Measurements from ENCODE around the gene SLC22A17. TPM values are rescaled to one million over a fixed set of nuclear protein-coding genes. Genes with fewer than 3 reads are reported as not detected.

The SLC22A17 gene
- polyA plus RNA-seq, 1 donor from 2014 or later, result 182 TPM

DNA sequence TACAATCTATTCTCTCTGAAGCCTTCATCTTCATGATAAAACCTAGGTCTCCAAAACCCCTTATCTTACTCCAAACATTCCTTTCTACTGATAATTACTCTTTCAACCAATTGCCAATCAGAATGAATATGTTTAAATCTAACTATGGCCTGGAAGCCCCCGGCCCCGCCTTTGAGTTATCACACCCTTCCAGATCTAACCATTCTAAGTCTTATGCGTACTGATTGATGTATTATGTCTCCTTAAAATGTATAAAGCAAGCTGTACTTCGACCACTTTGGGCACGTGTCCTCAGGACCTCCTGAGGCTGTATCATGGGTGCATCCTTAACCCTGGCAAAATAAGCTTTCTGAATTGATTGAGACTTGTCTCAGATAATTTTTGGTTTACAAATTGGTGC, 17.1 kb downstream of the SLC22A17 start:
- no peak overlapping the region for H3K9ac ChIP-seq (ENCODE audit: low read length)
- H3K36me3 ChIP-seq (ENCODE audit: insufficient read depth, low read length), result no peaks in the 10 kb centered on the region
- H3K9me3 ChIP-seq (ENCODE audit: low read length), result no peaks in the 10 kb centered on the region
- no peaks in the 10 kb centered on the region for H3F3A ChIP-seq (ENCODE audit: insufficient read depth, low read length, poor library complexity, severe bottlenecking)
- TF ChIP-seq SMC3 (conservative IDR thresholded peaks at IDR 0.05; ENCODE audit: poor library complexity) (no peak), EZH2 (IDR thresholded peaks at IDR 0.05; ENCODE audit: borderline replicate concordance, insufficient read depth, low read length, poor library complexity, severe bottlenecking) (no peak), RAD21 (conservative IDR thresholded peaks at IDR 0.05) (no peak), TAF1 (IDR thresholded peaks at IDR 0.05; ENCODE audit: low read depth) (no peak), MXI1 (conservative IDR thresholded peaks at IDR 0.05; ENCODE audit: poor library complexity, severe bottlenecking) (no peak)
- no peaks in the 10 kb centered on the region for H4K20me1 ChIP-seq (ENCODE audit: insufficient read depth)
- no peaks in the 10 kb centered on the region for H3K79me2 ChIP-seq (replicated peaks; ENCODE audit: insufficient read depth, low read length)
- H3K4me3 ChIP-seq (ENCODE audit: low read length), result no peak overlapping the region
- H2AFZ ChIP-seq (ENCODE audit: low read depth, low read length), result no peak overlapping the region
- no peaks in the 10 kb centered on the region for H3K27me3 ChIP-seq (ENCODE audit: insufficient read depth, low read depth, low read length)
- H3K4me2 ChIP-seq (ENCODE audit: low read length), result no peak overlapping the region
- no peak overlapping the region for H3K27ac ChIP-seq (ENCODE audit: low read length)
- H3K9me2 ChIP-seq (ENCODE audit: insufficient read depth, low read length), result no peaks in the 10 kb centered on the region

DNA sequence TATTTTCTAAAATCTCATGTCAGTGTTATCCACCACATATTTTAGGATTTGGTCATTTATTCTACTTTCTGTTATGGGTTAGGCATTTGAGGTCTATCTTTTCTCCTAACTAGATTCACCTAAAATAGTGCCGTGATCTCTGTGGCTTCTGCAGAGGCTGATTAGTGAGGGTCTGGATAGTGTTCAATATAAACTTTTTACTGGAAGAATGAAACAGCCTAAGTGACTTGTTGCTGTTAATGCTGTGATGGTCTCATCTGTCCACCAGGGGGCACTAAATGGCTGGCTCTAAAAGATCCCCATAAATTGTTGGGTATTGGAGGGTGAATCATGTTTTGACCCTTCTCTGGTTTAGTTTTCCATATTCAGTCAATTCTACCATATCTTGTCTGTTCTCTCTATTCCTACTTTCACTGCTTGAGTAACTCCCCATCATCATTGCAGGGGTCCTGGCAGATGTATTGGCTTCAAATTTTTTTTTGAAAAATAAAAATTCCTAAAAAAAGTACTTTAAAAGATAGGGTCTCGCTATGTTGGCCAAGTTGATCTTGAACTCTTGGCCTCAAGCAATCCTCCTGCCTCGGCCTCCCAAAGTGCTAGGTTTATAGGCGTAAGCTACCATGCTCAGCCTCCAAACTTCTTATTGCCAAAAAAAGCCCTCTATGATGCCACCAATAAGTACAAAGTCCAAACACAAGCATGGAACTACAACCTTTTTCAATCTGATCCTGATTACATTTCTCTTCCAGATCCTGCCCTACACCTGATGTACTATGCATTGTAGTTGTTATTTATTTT, 24.5 kb downstream of the SLC22A17 start:
- H3K27ac ChIP-seq (ENCODE audit: low read length), result no peak overlapping the region
- no peaks in the 10 kb centered on the region for H3F3A ChIP-seq (ENCODE audit: insufficient read depth, low read length, poor library complexity, severe bottlenecking)
- H3K27me3 ChIP-seq (ENCODE audit: insufficient read depth, low read depth, low read length), result no peaks in the 10 kb centered on the region
- H3K79me2 ChIP-seq (replicated peaks; ENCODE audit: insufficient read depth, low read length), result peaks cover 10% of the 10 kb centered on the region
- no peaks in the 10 kb centered on the region for H3K9me2 ChIP-seq (ENCODE audit: insufficient read depth, low read length)
- no peaks in the 10 kb centered on the region for H4K20me1 ChIP-seq (ENCODE audit: insufficient read depth)
- H3K9ac ChIP-seq (ENCODE audit: low read length), result no peak overlapping the region
- no peak overlapping the region for H3K4me2 ChIP-seq (ENCODE audit: low read length)
- H2AFZ ChIP-seq (ENCODE audit: low read depth, low read length), result no peak overlapping the region
- TF ChIP-seq RAD21 (conservative IDR thresholded peaks at IDR 0.05), result peak; percentile 94
- TF ChIP-seq, protein P1, sequence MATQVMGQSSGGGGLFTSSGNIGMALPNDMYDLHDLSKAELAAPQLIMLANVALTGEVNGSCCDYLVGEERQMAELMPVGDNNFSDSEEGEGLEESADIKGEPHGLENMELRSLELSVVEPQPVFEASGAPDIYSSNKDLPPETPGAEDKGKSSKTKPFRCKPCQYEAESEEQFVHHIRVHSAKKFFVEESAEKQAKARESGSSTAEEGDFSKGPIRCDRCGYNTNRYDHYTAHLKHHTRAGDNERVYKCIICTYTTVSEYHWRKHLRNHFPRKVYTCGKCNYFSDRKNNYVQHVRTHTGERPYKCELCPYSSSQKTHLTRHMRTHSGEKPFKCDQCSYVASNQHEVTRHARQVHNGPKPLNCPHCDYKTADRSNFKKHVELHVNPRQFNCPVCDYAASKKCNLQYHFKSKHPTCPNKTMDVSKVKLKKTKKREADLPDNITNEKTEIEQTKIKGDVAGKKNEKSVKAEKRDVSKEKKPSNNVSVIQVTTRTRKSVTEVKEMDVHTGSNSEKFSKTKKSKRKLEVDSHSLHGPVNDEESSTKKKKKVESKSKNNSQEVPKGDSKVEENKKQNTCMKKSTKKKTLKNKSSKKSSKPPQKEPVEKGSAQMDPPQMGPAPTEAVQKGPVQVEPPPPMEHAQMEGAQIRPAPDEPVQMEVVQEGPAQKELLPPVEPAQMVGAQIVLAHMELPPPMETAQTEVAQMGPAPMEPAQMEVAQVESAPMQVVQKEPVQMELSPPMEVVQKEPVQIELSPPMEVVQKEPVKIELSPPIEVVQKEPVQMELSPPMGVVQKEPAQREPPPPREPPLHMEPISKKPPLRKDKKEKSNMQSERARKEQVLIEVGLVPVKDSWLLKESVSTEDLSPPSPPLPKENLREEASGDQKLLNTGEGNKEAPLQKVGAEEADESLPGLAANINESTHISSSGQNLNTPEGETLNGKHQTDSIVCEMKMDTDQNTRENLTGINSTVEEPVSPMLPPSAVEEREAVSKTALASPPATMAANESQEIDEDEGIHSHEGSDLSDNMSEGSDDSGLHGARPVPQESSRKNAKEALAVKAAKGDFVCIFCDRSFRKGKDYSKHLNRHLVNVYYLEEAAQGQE (IDR thresholded peaks at IDR 0.05; ENCODE audit: borderline replicate concordance), result no peak
- no peak for TF ChIP-seq POLR2AphosphoS5 (IDR thresholded peaks at IDR 0.05)
- no peak for TF ChIP-seq EP300 (conservative IDR thresholded peaks at IDR 0.05; ENCODE audit: poor library complexity, severe bottlenecking)
- no peak for TF ChIP-seq TAF1 (IDR thresholded peaks at IDR 0.05; ENCODE audit: low read depth)
- TF ChIP-seq SMC3 (conservative IDR thresholded peaks at IDR 0.05; ENCODE audit: poor library complexity), result peak; percentile 93
- peak; percentile 92 for TF ChIP-seq CTCF (IDR thresholded peaks at IDR 0.05; ENCODE audit: poor library complexity, severe bottlenecking)
- H3K4me3 ChIP-seq (ENCODE audit: low read length), result no peak overlapping the region
- no peaks in the 10 kb centered on the region for H3K9me3 ChIP-seq (ENCODE audit: low read length)
- H3K36me3 ChIP-seq (ENCODE audit: insufficient read depth, low read length), result no peaks in the 10 kb centered on the region
